Central memory CD4-positive, alpha-beta T cell (primary cell): Measurements from ENCODE around the gene TLE4.
"Not testable (repeated sequence)": the region's sequence is repeated elsewhere in the genome, so short reads cannot be mapped to it uniquely, and the experiment has no call there.

Experiments
- DNase-seq: peaks from one replicate; pipeline ENCODE4 v3.0.0; 2022

Gene TLE4

GRCh38 chr9:79744521-79744920 lies 172.8 kb downstream of the TLE4 start:
- no peak for DNase-seq

DNA sequence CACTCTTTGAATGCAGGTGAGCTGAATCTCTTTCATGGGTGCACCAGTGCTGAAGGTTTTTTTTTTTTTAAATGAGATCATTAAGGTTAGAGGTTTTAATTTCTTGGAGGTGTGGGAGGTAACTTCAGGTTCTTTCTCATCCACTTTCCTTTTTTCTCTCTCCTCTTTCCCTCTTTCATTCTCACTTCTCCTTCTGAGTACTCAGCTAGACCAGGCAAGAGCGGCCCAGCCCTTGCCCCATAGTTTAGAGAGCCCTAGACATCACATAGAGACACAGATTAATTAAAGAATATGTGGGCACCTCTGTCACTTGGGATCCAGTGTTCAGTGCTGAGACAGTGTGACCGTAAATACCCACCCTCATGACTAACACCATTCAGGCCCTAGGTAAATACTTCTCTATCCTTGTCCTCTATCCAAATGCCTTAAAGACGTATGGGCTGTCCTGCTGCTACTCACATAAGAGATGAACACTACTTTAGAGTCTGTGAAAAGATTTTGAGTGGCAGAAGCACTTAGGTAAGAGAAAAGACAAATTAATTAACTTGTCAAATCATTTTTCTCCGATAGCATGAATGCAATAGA lies 174.1 kb downstream of the TLE4 start:
- DNase-seq = no peak

DNA sequence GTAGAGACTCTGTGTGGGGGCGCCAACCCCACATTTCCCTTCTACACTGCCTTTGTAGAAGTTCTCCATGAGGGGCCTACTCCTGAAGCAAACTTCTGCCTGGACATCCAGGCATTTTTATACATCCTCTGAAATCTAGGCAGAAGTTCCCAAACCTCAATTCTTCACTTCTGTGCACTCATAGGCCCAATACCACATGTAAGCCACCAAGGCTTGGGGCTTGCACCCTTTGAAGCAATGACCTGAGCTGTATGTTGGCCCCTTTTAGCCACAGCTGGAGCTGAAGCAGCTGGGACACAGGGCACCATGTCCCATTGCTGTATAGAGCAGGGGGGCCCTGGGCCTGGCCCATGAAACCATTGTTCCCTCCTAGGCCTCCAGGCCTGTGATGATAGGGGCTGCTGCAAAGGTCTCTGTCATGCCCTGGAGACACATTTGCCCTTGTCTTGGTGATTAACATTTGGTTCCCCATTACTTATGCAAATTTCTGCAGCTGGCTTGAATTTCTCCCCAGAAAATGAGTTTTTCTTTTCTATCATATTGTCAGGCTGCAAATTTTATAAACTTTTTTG lies 180.2 kb downstream of the TLE4 start:
- not testable (repeated sequence) for DNase-seq

DNA sequence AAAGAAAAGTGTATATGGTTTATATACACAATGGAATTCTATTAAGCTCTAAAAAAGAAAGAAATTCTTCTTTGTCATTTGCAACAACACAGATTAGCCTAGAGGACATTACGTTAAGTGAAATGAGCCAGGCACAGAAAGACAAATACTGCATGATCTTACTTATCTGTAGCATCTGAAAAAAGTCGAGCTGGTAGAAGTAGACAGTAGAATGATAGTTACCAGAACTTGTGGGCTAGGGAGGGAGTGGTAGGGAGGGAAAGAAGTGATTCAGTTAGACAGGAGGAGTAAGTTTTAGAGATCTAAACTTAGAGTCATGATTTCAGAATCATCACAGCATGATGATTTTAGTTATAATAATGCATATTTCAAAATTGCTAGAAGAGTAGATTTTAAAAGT lies 184.6 kb downstream of the TLE4 start:
- no peak for DNase-seq

DNA sequence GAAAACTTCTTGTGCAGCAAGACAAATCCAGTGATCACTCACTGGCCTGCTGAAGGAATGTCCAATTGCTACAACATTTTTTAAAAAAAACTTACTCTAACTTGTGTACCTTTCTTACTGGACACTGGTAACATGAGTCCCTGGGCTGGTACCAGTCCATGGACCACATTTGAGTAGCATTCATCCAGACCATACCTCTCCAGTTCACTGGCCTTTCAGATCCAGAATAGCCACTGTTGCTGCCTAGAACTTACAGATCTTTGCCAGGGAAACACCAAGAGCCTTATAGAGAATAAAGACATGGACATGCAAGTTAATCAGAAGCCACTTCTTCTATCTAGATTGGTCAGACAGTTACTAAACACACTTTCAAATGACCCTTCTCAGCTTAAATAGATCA lies 185.3 kb downstream of the TLE4 start:
- no peak for DNase-seq

- no peak for DNase-seq
These were observed 186.3 kb downstream of the TLE4 start for GRCh38 chr9:79757881-79758669.

- no peak for DNase-seq
These were observed 187.7 kb downstream of the TLE4 start for GRCh38 chr9:79759460-79759859.

- no peak for DNase-seq
These were observed 190.3 kb downstream of the TLE4 start for GRCh38 chr9:79762070-79762469.

GRCh38 chr9:79763671-79764285 lies 192.0 kb downstream of the TLE4 start:
- DNase-seq = no peak

- no peak for DNase-seq
These were observed 192.6 kb downstream of the TLE4 start for GRCh38 chr9:79764374-79764773.

GRCh38 chr9:79765466-79765865 lies 193.7 kb downstream of the TLE4 start:
- no peak for DNase-seq

- no peak for DNase-seq
These were observed 194.3 kb downstream of the TLE4 start for GRCh38 chr9:79766091-79766490.

GRCh38 chr9:79768194-79768593 lies 196.4 kb downstream of the TLE4 start:
- DNase-seq = no peak

- DNase-seq = no peak
These were observed 197.9 kb downstream of the TLE4 start for GRCh38 chr9:79769476-79770275.

GRCh38 chr9:79774356-79774755 lies 202.6 kb downstream of the TLE4 start:
- no peak for DNase-seq
